DMS 273 (cell line): ENCODE data around the gene EIF2AK2.

Source experiments
- DNase-seq: peaks from one replicate; lab custom pipeline; 2025; ENCODE audit not compliant: unreplicated experiment; lab: John Stamatoyannopoulos, UW

Gene EIF2AK2

GRCh38 chr2:37104178-37104577, 52.6 kb downstream of the EIF2AK2 start:
- DNase-seq = no peak

- DNase-seq = no peak
Measured at GRCh38 chr2:37102588-37102987, 54.2 kb downstream of the EIF2AK2 start.

- DNase-seq = peak; percentile 11
Measured at GRCh38 chr2:37100054-37100453, 56.7 kb downstream of the EIF2AK2 start.

- DNase-seq = no peak
Measured at GRCh38 chr2:37098416-37099118, 58.2 kb downstream of the EIF2AK2 start.

GRCh38 chr2:37096568-37096967, 60.2 kb downstream of the EIF2AK2 start:
- no peak for DNase-seq

- no peak for DNase-seq
Measured at GRCh38 chr2:37091873-37092272, 64.9 kb downstream of the EIF2AK2 start.

GRCh38 chr2:37090019-37090477, 66.7 kb downstream of the EIF2AK2 start:
- no peak for DNase-seq

GRCh38 chr2:37085731-37086147, 71.0 kb downstream of the EIF2AK2 start:
- no peak for DNase-seq

- DNase-seq = no peak
Measured at GRCh38 chr2:37084797-37085196, 72.0 kb downstream of the EIF2AK2 start.

GRCh38 chr2:37083873-37084794, 72.6 kb downstream of the EIF2AK2 start, which contains the start of the genes GPATCH11 and HEATR5B:
GPATCH11 (plus strand) TSS chr2:37084518; CDS start chr2:37088382, 3,864 bp downstream.
HEATR5B (minus strand) TSS chr2:37084372; CDS start chr2:37083414, 958 bp downstream.
- DNase-seq = peak; percentile 98

GRCh38 chr2:37080689-37081088, 76.1 kb downstream of the EIF2AK2 start:
- no peak for DNase-seq

GRCh38 chr2:37080266-37080665, 76.5 kb downstream of the EIF2AK2 start:
- no peak for DNase-seq

GRCh38 chr2:37070931-37071330, 85.8 kb downstream of the EIF2AK2 start:
- DNase-seq = no peak

- no peak for DNase-seq
Measured at GRCh38 chr2:37068686-37069085, 88.1 kb downstream of the EIF2AK2 start.

- no peak for DNase-seq
Measured at GRCh38 chr2:37061776-37062175, 95.0 kb downstream of the EIF2AK2 start.

- no peak for DNase-seq
Measured at GRCh38 chr2:37061013-37061711, 95.6 kb downstream of the EIF2AK2 start.

- peak; percentile 45 for DNase-seq
Measured at GRCh38 chr2:37060446-37060845, 96.3 kb downstream of the EIF2AK2 start.

GRCh38 chr2:37059841-37060240, 96.9 kb downstream of the EIF2AK2 start:
- DNase-seq = no peak

- no peak for DNase-seq
Measured at GRCh38 chr2:37052600-37053332, 104.0 kb downstream of the EIF2AK2 start.
